Thoracic aorta (tissue), 2 donors: ENCODE data around the gene DMWD. TPM values are rescaled to one million over a fixed set of nuclear protein-coding genes. Genes with fewer than 3 reads are reported as not detected.
A peak's percentile ranks its signal among the peaks of the same experiment; 100 is the strongest.

Experiments used
- ATAC-seq: fragments of 150-250 bp; one replicate; pipeline ENCODE4 v1.8.0; 2017; ENCODE audit warnings: low read depth; ENCODE audit not compliant: insufficient number of reproducible peaks, low FRiP score
- DNase-seq: peaks from one replicate; pipeline ENCODE4 v3.0.0-alpha.2; 2020; ENCODE audit warnings: low spot score
- H3K27ac ChIP-seq, 2 donors: fragments of 200-600 bp; sonication (generic); 1 replicate in 1 of 2; 2 replicates in 1 of 2; pipeline ENCODE4 v1.5.1; 2016; ENCODE audit warnings: mild to moderate bottlenecking in 2 of 2, moderate library complexity in 2 of 2
- H3K27me3 ChIP-seq: fragments of 200-600 bp; sonication (generic); replicated peaks from 2 replicates; pipeline ENCODE4 v1.6.0; 2016; ENCODE audit warnings: mild to moderate bottlenecking; ENCODE audit not compliant: insufficient read depth
- H3K36me3 ChIP-seq: fragments of 200-600 bp; sonication (generic); one replicate; pipeline ENCODE4 v1.5.1; 2016
- H3K4me1 ChIP-seq, 2 donors: fragments of 200-600 bp; sonication (generic); 1 replicate in 1 of 2; 2 replicates in 1 of 2; pipeline versions ENCODE4 v1.5.1 to v1.6.0; 2016; ENCODE audit warnings: low read depth in 2 of 2, mild to moderate bottlenecking in 1 of 2; ENCODE audit not compliant: control insufficient read depth in 1 of 2
- H3K4me3 ChIP-seq: fragments of 200-600 bp; sonication (generic); 2 replicates; pipeline ENCODE4 v1.5.1; 2016; ENCODE audit warnings: mild to moderate bottlenecking
- H3K9me3 ChIP-seq: fragments of 200-600 bp; sonication (generic); 2 replicates; pipeline ENCODE4 v1.5.1; 2016
- total RNA-seq, 2 donors: library from RNA; depleted of rRNA; stranded (reverse); fragments of >200 nt; gene quantifications; one replicate each; pipeline versions ENCODE4 v1.1.0 to v1.2.3, GENCODE V29; 2016
- TF ChIP-seq, protein P1 (sequence below): fragments of 200-600 bp; sonication (generic); IDR thresholded peaks from one replicate; pipeline ENCODE4 v1.5.1; 2019; ENCODE audit warnings: antibody characterized with exemption

Gene DMWD
- total RNA-seq, 2 donors from 2014 or later = 79.1 to 91.1 TPM

DNA sequence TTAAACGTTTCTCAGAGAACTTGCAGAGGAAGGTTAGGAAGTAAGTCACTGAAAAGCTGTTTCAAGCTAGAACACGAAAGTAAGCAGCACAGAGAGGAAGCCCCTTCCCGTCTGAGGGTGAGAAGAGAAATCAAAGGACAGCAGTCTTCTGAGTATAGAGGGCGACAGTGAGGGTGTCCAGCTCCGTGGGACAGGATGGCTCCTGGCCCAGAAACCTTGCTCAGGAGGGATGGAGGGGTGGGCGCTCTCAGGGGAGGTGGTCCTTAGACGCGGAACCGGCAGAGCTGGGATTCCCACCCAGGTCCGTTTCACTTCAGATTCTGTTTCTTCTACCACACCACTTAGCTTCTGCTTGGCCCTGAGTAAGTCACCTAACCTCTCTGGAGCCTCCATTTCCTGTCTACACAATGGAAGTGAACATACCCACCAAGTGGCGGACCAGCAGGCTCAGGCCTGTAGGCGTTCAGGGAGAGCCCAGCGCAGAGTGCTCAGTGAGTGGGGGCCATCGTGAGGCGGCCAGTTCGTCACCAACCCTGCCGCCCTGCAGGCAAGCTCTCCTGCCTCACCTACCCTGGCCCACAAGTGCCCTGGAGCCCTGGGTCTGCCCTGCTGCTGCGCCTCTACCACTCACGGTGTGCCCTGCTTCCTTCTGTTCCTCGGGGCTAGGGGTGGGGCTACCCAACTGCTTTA lies 27.9 kb upstream of the DMWD start:
- peaks cover 34% of the 10 kb centered on the region for H3K36me3 ChIP-seq

DNA sequence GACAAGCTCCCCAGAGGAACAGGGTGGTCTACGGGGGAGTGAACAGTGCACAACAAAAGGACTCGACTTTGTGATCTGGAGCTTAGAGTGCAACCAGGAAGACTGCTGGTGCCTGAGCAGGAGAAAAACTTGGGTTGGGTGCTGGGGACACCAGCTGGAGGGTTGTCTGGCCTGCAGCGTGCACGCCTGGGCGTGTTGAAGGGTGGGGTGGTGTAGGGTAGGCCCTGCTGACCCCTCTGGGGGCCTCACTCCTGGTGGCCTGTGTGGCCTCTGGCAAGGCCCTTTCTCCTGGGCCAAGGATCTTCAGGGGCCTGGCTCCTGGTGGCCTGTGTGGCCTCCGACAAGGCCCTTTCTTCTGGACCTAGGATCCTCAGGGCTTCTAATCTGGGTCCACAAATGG lies 27.1 kb upstream of the DMWD start:
- no peaks in the 10 kb centered on the region for H3K9me3 ChIP-seq
- DNase-seq = no peak
- TF ChIP-seq, protein P1, sequence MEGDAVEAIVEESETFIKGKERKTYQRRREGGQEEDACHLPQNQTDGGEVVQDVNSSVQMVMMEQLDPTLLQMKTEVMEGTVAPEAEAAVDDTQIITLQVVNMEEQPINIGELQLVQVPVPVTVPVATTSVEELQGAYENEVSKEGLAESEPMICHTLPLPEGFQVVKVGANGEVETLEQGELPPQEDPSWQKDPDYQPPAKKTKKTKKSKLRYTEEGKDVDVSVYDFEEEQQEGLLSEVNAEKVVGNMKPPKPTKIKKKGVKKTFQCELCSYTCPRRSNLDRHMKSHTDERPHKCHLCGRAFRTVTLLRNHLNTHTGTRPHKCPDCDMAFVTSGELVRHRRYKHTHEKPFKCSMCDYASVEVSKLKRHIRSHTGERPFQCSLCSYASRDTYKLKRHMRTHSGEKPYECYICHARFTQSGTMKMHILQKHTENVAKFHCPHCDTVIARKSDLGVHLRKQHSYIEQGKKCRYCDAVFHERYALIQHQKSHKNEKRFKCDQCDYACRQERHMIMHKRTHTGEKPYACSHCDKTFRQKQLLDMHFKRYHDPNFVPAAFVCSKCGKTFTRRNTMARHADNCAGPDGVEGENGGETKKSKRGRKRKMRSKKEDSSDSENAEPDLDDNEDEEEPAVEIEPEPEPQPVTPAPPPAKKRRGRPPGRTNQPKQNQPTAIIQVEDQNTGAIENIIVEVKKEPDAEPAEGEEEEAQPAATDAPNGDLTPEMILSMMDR = no peak
- no peak for ATAC-seq
- peaks cover 26% of the 10 kb centered on the region for H3K36me3 ChIP-seq
- H3K27ac ChIP-seq = no peak overlapping the region
- no peaks in the 10 kb centered on the region for H3K27me3 ChIP-seq
- no peak overlapping the region for H3K4me3 ChIP-seq
- H3K4me1 ChIP-seq = peaks cover 0 to 12% of the 10 kb centered on the region in 2 donors

More for the DNA sequence above, 27.9 kb upstream of the DMWD start:
- H3K4me1 ChIP-seq = peaks cover 0 to 6% of the 10 kb centered on the region in 2 donors
- ATAC-seq (no peak), DNase-seq (no peak)
- no peaks in the 10 kb centered on the region for H3K27me3 ChIP-seq
- TF ChIP-seq, protein P1 = no peak
- no peak overlapping the region for H3K27ac ChIP-seq
- H3K9me3 ChIP-seq = no peaks in the 10 kb centered on the region
- H3K4me3 ChIP-seq = no peak overlapping the region

DNA sequence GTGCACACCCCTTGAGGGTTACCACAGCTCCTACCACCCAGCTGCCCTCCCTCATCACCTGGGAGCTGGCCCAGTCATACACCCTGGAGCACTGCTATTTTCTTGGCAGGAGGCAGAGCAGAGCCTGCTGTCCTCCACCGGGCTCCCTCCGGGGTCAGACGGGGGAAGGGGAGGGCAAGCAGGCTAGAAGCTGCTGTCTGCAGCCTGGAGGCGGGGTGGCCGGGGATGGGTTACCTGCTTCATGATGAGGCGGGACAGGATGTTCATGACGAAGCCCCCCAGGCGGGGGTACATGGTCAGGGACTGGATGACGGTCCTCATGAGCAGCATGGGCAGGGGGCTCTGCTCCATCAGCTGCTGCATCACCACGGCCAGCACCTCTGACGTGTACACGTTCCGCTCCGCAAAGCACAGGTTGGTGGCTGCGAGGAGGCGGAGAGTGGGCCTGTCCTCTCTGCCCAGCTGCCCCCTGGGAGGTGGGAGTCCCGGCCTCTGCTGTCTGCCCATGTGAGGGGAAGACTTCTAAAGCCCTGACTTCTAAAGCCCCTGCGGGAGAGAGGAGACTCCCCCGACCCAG lies 25.2 kb upstream of the DMWD start:
- Histone ChIP-seq H3K27me3 (no peaks in the 10 kb centered on the region), H3K4me1 (peaks cover 0 to 17% of the 10 kb centered on the region in 2 donors), H3K36me3 (peaks cover 13% of the 10 kb centered on the region), H3K4me3 (no peak overlapping the region), H3K9me3 (no peaks in the 10 kb centered on the region), H3K27ac (no peak overlapping the region)
- DNase-seq (no peak), ATAC-seq (no peak)
- TF ChIP-seq, protein P1 = no peak

GRCh38 chr19:45817010-45817724 lies 24.5 kb upstream of the DMWD start:
- H3K4me3 ChIP-seq = no peak overlapping the region
- TF ChIP-seq, protein P1 = peak; percentile 89
- no peaks in the 10 kb centered on the region for H3K9me3 ChIP-seq
- no peak overlapping the region for H3K27ac ChIP-seq
- peak; percentile 72 for DNase-seq
- H3K27me3 ChIP-seq = no peaks in the 10 kb centered on the region
- peaks cover 0 to 17% of the 10 kb centered on the region in 2 donors for H3K4me1 ChIP-seq
- H3K36me3 ChIP-seq = peaks cover 6% of the 10 kb centered on the region
- peak; percentile 94 for ATAC-seq
